ENCODE results near the gene MAMDC4.
"Not testable (repeated sequence)": the region's sequence is repeated elsewhere in the genome, so short reads cannot be mapped to it uniquely, and the experiment has no call there.

GRCh38 chr9:136883670-136884069 is 31.5 kb downstream of the MAMDC4 start:
- TF ChIP-seq, protein P1, sequence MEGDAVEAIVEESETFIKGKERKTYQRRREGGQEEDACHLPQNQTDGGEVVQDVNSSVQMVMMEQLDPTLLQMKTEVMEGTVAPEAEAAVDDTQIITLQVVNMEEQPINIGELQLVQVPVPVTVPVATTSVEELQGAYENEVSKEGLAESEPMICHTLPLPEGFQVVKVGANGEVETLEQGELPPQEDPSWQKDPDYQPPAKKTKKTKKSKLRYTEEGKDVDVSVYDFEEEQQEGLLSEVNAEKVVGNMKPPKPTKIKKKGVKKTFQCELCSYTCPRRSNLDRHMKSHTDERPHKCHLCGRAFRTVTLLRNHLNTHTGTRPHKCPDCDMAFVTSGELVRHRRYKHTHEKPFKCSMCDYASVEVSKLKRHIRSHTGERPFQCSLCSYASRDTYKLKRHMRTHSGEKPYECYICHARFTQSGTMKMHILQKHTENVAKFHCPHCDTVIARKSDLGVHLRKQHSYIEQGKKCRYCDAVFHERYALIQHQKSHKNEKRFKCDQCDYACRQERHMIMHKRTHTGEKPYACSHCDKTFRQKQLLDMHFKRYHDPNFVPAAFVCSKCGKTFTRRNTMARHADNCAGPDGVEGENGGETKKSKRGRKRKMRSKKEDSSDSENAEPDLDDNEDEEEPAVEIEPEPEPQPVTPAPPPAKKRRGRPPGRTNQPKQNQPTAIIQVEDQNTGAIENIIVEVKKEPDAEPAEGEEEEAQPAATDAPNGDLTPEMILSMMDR (IDR thresholded peaks at IDR 0.05) = not testable (repeated sequence)
- not testable (repeated sequence) for TF ChIP-seq POLR2A (IDR thresholded peaks at IDR 0.05)
